8988T (cell line): ENCODE data around the gene EPN1.

Source experiments
- DNase-seq: peaks from one replicate; pipeline ENCODE4 v3.0.0; 2011

Gene EPN1

DNA sequence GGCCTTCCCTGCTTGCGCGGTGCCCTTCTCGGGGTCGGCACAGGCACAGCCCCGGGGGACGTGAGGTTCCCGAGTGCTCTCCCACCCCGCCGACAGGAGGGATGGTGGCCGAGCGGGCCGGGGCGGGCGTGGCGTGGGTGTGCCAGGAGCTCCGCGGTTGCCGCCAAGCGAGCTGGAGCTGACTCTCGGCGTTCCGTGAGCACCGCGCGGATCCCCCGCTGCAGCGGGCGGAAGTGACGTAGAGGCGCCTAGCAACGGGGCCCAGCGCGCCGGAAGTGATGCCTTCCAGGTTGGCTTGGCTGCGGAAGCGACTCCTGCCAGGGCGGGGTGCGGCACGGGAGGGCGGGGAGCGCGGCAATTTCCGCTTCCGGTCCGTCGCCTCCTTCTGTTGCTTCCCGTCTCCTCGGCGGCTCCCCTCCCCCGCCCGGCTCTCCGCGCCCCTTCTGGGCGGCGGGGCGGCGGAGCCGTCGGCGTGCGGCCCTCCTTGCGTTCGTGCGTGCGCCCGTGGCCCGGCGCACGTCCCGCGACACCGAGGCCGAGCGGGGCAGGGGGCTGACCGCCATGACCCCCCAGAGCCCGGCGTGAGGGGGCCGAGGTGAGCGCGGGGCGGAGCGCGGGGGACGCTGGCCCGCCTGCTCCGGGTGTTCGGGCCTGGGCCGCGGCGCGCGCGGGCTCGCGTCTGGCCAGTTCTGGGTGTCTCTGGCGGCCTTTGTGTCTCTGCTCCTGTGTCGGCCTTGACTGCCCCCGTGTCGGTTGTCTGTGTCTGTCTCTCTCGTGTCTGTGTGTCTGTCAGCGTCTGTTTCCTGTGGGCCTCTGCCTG is at the start of gene EPN1:
EPN1 (plus strand) TSS at position 386 of the 820 bp plus-strand sequence. CDS start 3,402 bp downstream, outside the sequence.
- peak; percentile 92 for DNase-seq

DNA sequence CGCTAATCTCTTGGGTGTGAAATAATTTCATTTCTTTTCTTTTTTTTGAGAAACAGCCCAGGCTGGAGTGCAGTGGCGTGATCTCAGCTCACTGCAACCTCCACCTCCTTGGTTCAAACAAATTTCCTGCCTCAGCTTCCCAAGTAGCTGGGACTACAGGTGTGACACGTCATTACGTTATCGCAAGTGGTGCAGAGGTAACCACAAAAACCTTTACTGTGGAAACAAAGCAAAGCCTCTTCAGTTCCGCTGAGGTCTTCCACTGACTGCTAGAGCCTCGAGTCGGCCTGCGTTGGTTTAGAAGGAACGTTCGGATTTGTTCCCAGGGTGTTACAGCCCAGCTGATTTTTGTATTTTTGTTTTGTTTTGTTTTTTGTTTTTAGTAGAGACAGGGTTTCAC is 48.7 kb upstream of the EPN1 start:
- no peak for DNase-seq

DNA sequence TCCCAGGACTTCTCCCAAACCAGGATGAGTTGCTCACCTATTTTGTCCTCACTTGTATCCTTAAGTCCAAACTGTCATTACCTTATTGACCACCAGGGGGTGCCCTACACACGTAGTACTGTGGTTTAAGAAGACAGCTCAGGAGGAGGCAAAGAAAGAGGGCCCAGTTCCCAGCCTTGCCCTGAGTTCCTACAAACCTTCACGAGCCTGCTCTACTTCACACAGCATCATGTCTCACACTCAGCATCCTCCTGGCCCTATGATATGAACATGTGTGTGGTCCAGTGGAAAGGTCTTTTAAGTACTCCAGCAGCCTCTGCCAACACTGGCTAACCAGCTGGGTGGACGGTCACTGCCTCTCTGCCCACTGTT is 42.6 kb upstream of the EPN1 start:
- no peak for DNase-seq

DNA sequence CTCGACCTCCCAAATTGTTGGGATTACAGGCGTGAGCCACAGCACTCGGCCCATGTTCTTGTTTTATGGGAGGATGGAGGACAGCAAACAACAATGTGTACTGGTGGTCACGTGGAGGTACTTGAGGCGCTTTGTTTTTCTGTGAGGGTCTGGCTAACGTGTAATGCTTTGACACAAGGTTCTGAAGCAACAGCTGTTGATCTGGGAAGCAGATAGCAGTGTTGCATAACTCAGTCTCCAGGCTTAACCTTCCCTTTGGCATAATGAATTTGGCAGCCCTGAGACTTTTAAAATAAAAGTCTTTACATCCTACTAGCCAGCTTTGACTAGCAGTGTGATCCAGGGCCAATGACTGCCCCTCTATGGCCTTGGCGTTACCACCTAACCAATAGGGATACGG is 41.2 kb upstream of the EPN1 start:
- DNase-seq, result no peak

DNA sequence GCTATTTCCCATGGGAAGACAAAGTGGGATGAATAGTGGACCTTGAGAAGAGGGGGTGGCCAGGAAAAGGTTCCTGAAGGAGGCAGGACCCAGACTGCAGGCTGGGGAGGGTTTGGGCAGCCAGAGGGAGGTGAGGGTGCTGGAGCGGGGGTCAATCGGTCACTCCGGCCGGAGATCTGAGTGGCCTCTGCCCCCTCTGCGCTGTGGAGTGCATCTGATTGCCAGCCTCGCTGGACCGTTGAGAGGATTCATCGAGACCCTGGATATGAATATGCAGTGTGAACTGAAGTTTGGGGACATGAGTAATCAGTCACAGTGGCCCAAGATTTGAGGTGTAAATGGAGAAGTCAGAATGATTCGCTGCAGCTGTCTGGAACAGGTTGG is 39.7 kb upstream of the EPN1 start:
- DNase-seq, result no peak

DNA sequence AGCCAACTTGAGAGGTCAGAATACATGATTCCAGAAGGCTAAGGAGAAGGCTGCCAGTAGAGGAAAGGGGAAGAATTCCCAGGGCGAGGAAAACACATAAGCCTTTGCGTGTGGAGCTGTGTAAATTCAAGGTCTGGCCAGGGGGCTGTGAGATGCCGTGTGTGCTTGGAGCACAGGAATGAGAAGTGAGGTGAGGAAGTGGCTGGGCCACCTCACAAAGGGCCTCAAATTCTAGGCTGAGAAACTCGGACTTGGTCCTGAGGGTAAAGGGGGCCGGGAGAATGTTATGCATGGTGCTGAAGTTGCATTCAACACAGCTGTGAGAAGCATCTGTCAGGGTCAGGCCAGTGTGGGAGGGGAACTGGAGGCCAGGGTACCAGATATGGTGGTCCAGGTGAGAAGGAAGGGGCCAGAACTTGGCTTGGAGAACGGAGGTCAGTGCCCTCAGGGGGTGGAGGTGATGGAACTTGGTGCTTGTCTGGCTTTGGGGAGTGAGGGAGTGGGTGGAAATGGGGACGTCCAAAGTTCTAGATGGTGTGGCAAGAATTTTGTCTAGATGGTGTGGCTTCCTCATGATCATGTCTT is 39.1 kb upstream of the EPN1 start:
- no peak for DNase-seq

DNA sequence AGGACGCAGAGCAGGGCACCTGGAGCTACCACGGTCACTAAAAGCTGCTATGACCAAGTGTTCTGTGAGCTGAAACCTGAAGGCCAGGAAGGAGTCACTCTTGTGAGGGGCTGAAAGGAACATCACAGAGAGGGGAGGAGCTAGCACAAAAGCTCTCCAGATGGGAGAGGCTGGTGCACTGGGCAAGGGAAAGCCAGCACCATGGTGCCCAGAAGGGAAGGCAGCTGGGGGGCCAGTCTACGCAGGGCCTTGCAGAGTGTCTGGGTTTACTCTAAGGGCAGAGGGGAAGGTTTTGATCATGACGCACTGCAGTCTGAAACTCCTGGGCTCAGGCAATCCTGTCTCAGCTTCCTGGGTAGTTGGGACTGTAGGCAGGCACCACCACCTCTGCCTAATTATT is 38.3 kb upstream of the EPN1 start:
- DNase-seq, result no peak

DNA sequence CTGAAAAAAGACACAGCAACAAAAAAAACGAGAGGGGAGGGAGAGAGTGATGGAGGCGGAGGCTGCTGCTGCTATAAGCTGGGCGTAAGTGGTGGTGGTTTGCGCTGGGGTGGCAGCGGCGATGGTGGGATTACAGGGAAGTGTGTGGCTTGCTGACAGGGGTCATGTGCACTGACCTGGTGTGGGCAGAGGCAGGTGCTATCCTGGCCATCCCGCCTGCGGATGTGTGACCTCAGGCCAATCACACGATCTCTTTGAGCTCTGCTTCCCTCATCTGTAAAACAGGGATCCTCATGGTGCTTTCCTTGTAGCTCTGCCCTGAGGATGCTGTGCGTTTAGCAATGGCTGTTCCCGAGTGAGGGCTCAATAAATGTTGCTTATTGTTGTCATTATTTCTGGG is 37.5 kb upstream of the EPN1 start:
- DNase-seq, result no peak

DNA sequence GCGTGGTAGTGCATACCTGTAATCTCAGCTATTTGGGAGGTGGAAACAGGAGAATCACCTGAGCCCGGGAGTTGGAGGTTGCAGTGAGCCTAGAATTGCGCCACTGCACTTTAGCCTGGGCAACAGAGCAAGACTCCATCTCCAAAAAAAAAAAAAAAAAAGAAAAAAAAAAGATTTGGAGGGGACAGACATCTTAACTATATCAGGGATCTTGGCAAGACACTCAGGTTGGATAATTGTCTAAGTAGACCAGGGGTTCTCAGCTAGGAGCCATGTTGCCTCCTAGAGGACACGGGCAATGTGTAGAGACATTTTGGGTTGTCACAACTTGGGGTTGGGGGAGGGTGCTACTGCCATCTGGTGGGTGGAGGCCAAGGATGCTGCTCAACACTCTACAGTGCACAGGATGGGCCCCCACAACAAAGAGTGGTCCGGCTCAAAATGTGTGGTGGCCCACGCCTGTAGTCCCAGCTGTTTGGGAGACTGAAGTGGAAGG is 36.1 kb upstream of the EPN1 start:
- DNase-seq, result no peak

DNA sequence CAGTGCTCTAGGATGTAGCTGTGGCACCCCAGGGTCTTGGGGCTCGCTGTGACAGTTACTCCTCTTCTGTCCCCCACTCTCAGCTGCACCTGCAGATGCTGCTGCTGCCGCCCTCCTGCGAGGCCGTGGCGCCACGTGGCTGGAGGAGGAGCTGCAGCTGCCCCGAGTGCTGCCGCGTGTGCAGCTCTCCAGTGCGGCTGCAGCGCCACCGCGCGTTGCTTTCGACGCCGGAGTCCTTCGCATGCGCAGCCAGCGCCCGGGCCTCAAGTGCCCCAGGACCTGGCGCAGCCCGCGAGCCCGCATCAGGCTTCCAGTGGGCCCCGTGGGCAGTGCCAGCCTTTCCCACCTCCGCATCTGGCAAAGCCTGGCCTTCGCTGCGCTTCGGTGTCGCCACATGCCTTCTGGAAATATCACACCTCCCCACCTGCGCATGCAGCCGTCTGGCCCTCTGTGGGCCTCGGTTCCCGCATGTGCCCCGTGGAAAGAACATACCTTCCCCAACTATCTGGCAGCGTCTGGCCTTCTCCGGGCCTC is 34.9 kb upstream of the EPN1 start:
- no peak for DNase-seq

DNA sequence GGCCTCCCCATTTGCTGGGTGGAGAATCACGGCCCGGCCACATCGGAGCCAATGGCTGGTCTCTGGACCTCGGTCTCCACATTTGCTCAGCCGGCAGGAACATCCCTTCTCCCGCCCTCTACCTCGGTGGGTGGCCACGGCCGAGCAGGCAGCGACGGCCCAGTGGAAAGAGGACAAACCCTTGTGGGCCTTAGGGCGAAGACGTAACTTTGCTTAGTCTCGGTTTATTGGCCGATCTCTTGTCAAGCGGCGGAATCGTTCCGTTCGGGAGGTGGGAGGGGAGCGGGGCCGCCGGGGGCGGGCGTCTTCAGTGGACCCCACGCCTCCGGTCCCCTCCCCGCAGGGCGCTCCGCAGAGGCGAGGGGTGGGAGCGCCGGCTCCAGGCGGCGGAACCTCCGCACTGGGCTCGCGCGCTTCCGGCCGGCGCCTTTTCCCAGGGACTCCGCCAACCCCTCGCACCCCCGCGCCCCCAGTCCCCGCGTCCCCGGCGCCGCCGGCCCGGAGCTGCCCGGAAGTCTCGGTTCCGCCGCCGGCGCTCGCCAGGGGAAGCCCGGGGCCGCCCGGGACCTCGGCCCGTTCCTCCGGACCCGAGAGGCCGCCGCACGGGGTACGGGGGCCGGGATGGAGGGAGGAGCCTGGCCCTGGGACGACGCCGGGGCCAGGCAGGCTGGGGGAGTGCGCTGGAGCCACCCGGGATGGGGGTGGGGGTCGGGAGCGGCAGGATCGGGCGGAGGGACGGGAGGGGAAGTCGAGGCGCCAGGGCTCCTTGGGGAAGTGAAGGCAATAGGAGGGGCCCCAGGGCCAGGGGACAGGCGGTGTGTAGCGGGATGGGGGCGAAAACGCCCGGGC is 34.2 kb upstream of the EPN1 start, which contains the start of gene ZNF580:
ZNF580 (plus strand) TSS at position 426 of the 849 bp plus-strand sequence. CDS start 1,507 bp downstream, outside the sequence.
- DNase-seq, result no peak

DNA sequence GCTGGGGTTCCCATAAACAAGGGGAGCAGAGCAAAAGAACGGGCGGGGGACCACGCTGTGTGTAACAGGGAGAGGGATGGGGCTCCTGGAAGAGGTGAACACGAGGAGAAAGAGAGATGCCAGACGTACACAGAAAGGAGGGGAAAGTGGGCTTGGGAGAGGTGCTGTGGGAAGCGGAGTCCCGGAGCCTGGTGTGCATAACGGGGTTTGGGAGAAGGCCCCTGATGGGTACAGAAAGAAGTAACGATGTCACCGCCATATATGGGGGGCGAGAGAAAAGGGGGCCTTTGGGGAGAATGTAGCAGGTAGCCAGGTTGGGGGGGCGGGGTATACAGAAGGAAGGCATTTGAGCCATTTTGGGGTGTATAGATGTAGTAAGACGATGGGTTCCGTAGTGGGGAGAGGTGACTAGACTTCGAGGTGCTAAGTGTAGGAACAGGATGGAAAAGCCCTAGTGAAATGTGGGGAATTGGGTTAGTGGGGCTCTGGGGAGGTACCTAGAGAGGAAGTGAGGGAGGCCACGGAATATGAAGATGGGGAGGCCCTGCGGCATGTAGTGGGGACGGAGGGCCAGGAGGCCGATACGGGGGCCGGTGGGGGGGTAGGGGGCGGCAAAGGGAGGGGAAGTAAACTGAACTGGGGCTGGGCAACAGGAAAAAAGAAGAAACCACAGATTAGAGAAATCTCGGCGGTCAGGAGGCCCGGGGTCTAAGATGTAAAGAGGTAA is 33.4 kb upstream of the EPN1 start:
- no peak for DNase-seq

DNA sequence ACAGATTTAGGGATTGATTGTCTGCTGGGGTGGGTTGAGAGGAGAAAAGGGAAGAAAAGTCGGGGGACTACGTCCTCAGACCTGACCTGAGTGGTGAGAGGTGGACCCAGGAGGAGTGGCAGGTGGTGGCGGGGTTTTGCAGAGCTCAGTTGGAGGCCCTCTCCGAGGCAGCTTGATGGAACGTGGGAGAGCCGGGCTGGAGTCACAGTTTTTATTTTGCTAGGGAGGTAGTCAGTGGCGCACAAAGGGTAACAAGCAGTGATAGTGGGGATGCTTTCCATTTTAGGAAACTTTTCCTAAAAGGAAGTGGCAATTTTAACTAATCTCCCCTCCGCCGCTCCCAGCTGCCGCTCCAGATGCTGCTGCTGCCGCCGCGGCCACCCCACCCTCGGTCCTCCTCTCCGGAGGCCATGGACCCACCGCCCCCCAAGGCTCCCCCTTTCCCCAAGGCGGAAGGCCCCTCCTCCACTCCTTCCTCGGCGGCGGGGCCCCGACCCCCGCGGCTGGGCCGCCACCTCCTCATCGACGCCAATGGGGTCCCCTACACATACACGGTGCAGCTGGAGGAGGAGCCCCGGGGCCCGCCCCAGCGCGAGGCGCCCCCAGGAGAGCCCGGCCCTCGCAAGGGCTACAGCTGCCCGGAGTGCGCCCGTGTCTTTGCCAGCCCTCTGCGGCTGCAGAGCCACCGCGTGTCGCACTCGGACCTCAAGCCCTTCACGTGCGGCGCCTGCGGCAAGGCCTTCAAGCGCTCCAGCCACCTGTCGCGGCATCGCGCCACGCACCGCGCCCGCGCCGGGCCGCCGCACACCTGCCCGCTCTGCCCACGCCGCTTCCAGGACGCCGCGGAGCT is 32.6 kb upstream of the EPN1 start:
- DNase-seq, result no peak

DNA sequence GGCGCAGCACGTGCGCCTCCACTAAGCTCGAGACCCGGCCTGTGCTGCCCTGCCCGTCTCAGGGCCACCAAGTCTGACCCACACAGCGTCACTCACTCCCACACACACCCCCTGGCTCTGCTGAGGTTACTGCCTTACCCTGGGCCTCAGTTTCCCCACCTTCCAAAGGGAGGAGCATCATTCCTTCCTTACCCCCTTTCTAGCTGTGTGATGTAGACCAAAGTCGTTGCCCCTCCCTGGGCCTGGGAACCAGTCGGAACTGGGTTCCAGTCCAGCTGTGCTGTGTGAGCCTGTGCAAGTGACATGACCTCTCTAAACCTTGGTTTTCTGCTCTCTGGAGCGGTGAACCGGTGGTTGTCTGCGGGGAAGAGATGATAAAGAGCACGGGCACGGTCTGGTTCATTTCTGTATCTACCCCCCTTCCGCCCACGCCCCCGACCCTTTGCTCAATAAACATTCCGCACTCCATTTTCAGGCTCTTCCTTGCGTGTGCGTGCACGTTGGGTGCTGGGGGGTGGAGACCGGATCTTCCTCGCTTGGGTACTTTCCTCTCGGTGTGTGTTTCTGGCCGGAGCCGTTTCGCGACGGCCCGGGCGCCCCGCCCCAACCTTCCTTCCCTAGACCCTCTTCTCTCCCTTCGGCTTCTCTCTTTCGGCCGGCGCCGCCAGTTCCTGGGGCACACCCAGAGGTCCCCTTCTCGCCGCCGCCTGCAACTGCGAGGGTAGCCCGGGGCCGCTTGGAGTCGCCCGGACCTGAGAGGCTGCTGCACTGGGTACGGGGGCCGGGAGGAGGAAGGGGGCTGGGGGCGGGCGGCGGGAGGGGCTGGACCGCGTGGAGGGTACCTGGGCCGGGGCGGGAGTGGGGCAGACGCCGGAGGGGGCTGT is 31.8 kb upstream of the EPN1 start, which contains the start of gene ZNF581:
ZNF581 (plus strand) TSS at position 647 of the 884 bp plus-strand sequence. CDS start 923 bp downstream, outside the sequence.
- peak; percentile 83 for DNase-seq

DNA sequence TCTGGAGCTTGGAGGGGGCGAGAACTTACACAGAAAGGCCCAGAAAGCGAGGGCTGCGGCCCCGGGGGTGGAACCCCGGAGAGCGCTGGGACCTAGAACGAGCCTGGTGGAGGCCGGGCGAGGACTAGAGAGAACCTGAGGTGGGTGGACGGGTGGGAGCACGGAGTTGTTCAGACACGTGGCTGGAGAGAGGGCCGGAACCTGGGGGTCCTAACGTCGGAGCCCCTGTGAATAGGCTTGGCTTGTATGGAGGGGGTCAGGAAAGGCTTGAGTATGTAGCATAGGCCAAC is 31.2 kb upstream of the EPN1 start:
- DNase-seq, result no peak

DNA sequence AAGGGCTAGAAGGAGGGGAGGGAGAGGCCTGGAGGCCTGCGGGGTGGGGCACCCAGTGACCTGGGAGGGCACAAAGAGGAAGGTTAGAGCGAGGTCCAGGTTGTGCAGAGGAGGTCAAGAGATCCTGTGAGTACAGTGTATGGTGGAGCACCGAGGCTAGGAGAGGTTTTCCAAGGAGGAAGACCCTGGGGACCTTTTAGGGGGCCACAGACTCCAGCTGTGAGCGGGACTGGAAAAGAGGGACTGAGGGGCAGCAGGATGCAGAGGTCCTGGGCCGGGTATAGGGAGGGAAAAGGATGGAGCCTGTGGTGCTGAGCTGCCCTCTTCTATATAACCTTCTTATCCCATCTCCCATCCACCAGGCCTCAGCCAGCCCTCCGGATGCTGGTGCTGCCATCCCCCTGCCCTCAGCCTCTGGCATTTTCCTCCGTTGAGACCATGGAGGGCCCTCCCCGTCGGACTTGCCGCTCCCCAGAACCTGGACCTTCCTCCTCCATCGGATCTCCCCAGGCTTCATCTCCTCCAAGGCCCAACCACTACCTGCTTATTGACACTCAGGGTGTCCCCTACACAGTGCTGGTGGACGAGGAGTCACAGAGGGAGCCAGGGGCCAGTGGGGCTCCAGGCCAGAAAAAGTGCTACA is 30.7 kb upstream of the EPN1 start:
- DNase-seq, result no peak

DNA sequence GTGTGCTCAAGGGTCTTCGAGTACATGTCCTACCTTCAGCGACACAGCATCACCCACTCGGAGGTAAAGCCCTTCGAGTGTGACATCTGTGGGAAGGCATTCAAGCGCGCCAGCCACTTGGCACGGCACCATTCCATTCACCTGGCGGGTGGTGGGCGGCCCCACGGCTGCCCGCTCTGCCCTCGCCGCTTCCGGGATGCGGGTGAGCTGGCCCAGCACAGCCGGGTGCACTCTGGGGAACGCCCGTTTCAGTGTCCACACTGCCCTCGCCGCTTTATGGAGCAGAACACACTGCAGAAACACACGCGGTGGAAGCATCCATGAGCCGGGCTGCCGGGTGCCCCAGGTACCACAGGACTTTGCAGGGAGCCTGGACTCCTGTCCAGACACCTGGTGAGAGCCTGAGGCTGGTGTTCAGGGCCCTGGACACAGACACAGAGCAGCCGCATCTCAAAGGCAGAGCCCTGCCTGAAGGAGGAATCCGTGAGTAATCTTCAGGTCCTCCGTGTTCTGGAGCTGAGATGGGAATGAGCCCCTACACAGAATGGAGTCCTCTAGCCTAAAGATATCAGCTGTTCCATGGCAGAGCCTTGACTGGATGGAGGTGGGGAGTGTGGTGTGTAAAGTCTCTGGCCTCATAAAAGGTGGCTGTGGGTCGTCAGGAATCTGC is 30.0 kb upstream of the EPN1 start:
- no peak for DNase-seq

DNA sequence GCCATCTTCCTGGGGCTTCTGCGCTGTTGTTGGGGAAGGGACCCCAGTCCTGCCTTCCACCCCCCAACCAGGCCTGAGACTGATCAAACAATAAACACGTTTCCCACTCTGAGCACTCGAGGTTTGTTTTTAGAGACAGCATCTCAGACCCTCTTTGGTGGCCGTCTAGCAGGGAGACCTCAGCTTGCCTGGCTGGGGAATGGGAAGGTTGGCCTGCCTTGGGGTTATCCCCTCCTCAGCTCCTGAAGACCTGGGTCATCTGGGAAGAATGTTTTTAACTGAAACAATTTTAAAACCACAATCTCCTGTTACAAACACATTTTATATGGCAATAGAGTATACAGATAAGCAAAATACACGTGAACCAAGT is 29.5 kb upstream of the EPN1 start:
- no peak for DNase-seq
